ENCODE measurements around the gene C11orf97. TPM values are rescaled to one million over a fixed set of nuclear protein-coding genes. Genes with fewer than 3 reads are reported as not detected.
A peak's percentile ranks its signal among the peaks of the same experiment; 100 is the strongest.

Gene C11orf97
- total and polyA plus RNA-seq, 9 of the 15 experiments (the other 6 are each of a cell fraction or from before 2014, with no cell fraction given) = not detected

GRCh38 chr11:94493281-94494125, 18.8 kb upstream of the C11orf97 start, which contains the start of the genes ANKRD49 and MRE11 (continued):
- TF ChIP-seq, protein P1, sequence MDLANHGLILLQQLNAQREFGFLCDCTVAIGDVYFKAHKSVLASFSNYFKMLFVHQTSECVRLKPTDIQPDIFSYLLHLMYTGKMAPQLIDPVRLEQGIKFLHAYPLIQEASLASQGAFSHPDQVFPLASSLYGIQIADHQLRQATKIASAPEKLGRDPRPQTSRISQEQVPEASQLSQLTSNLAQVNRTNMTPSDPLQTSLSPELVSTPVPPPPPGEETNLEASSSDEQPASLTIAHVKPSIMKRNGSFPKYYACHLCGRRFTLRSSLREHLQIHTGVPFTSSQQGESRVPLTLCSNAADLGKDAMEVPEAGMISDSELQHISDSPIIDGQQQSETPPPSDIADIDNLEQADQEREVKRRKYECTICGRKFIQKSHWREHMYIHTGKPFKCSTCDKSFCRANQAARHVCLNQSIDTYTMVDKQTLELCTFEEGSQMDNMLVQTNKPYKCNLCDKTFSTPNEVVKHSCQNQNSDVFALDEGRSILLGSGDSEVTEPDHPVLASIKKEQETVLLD (IDR thresholded peaks at IDR 0.05) = no peak
- peak; percentile 95 for TF ChIP-seq PHF20 (IDR thresholded peaks at IDR 0.05; ENCODE audit: partially characterized antibody)
- TF ChIP-seq, protein P2, sequence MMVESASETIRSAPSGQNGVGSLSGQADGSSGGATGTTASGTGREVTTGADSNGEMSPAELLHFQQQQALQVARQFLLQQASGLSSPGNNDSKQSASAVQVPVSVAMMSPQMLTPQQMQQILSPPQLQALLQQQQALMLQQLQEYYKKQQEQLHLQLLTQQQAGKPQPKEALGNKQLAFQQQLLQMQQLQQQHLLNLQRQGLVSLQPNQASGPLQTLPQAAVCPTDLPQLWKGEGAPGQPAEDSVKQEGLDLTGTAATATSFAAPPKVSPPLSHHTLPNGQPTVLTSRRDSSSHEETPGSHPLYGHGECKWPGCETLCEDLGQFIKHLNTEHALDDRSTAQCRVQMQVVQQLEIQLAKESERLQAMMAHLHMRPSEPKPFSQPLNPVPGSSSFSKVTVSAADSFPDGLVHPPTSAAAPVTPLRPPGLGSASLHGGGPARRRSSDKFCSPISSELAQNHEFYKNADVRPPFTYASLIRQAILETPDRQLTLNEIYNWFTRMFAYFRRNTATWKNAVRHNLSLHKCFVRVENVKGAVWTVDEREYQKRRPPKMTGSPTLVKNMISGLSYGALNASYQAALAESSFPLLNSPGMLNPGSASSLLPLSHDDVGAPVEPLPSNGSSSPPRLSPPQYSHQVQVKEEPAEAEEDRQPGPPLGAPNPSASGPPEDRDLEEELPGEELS (CRISPR knock-in tag; IDR thresholded peaks at IDR 0.05; ENCODE audit: borderline replicate concordance) = 0 out of 2 replicates have a peak, but pooled peaks have one; percentile 38
- TF ChIP-seq ZFP91 (CRISPR knock-in tag; IDR thresholded peaks at IDR 0.05) = no peak
- TF ChIP-seq CBX1 (IDR thresholded peaks at IDR 0.05; ENCODE audit: low read depth) = peak; percentile 44; the same call in 1 of the 2 replicates
- no peak for TF ChIP-seq RBM22 (IDR thresholded peaks at IDR 0.05; ENCODE audit: low read depth, low read length, poor library complexity, severe bottlenecking)
- 0 out of 4 replicates have a peak, but pooled peaks of 1 of the 2 experiments have one; percentile 39 for TF ChIP-seq ZNF318 (IDR thresholded peaks at IDR 0.05; ENCODE audit: borderline replicate concordance in 1 of 2, low read depth in 1 of 2)
- peak; percentile 85 for TF ChIP-seq ZZZ3 (IDR thresholded peaks at IDR 0.05)
- TF ChIP-seq, protein P3, sequence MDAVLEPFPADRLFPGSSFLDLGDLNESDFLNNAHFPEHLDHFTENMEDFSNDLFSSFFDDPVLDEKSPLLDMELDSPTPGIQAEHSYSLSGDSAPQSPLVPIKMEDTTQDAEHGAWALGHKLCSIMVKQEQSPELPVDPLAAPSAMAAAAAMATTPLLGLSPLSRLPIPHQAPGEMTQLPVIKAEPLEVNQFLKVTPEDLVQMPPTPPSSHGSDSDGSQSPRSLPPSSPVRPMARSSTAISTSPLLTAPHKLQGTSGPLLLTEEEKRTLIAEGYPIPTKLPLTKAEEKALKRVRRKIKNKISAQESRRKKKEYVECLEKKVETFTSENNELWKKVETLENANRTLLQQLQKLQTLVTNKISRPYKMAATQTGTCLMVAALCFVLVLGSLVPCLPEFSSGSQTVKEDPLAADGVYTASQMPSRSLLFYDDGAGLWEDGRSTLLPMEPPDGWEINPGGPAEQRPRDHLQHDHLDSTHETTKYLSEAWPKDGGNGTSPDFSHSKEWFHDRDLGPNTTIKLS (IDR thresholded peaks at IDR 0.05; ENCODE audit: borderline replicate concordance, low read depth) = peak; percentile 79; the same call in 1 of the 2 replicates
- TF ChIP-seq BHLHE40 (IDR thresholded peaks at IDR 0.05; ENCODE audit: low read length) = no peak
